PC-9 (cell line): ENCODE measurements around the gene SYCE1. TPM values are rescaled to one million over a fixed set of nuclear protein-coding genes. Genes with fewer than 3 reads are reported as not detected.
"Not testable (repeated sequence)": the region's sequence is repeated elsewhere in the genome, so short reads cannot be mapped to it uniquely, and the experiment has no call there.

Source experiments
- BruUV-seq: library from RNA; stranded (reverse); fragments of 400-500 nt; replicated peaks from 2 replicates; lab custom pipeline; 2021; lab: Mats Ljungman, UMichigan
- CTCF ChIA-PET: fragments of 300-600 bp; sonication (Branson Sonifier 250); formaldehyde crosslinking; loops from one replicate; lab custom pipeline; 2022; ENCODE audit warnings: antibody characterized with exemption; lab: Charles Lee
- POLR2A ChIA-PET: fragments of 300-600 bp; sonication (Branson Sonifier 250); formaldehyde crosslinking; loops from one replicate; lab custom pipeline; 2022; ENCODE audit warnings: antibody characterized with exemption; ENCODE audit not compliant: unreplicated experiment; lab: Charles Lee
- DNase-seq, 2 experiments: peaks; one replicate each; pipeline versions ENCODE4 v3.0.0 to v3.0.0-alpha.2; 2015 to 2022; ENCODE audit warnings: mixed read lengths in 1 of 2
- H2AFZ ChIP-seq: fragments of 200-600 bp; sonication (generic); 2 replicates; pipeline ENCODE4 v1.8.1; 2017; ENCODE audit warnings: antibody characterized with exemption
- H3F3A ChIP-seq: fragments of 200-600 bp; sonication (generic); 2 replicates; pipeline ENCODE4 v1.8.1; 2017; ENCODE audit warnings: antibody characterized with exemption, mild to moderate bottlenecking, low read depth; ENCODE audit not compliant: insufficient read depth
- H3K27ac ChIP-seq: fragments of 200-600 bp; sonication (generic); 2 replicates; pipeline ENCODE4 v1.6.1; 2016; ENCODE audit warnings: mixed run types
- H3K27me3 ChIP-seq: fragments of 200-600 bp; sonication (generic); 2 replicates; pipeline ENCODE4 v1.6.1; 2016; ENCODE audit warnings: low read depth, mixed run types; ENCODE audit not compliant: insufficient read depth
- H3K36me3 ChIP-seq: fragments of 200-600 bp; sonication (generic); 2 replicates; pipeline ENCODE4 v1.6.1; 2016; ENCODE audit warnings: low read depth, mixed run types
- H3K4me1 ChIP-seq: fragments of 200-600 bp; sonication (generic); replicated peaks from 2 replicates; pipeline ENCODE4 v1.6.1; 2016; ENCODE audit warnings: mixed run types; ENCODE audit not compliant: insufficient read depth
- H3K4me2 ChIP-seq: fragments of 200-600 bp; sonication (generic); 2 replicates; pipeline ENCODE4 v1.6.1; 2017; ENCODE audit warnings: mixed run types
- H3K4me3 ChIP-seq: fragments of 200-600 bp; sonication (generic); 2 replicates; pipeline ENCODE4 v1.6.1; 2016; ENCODE audit warnings: mixed run types
- H3K79me2 ChIP-seq: fragments of 200-600 bp; sonication (generic); 2 replicates; pipeline ENCODE4 v1.6.1; 2017; ENCODE audit warnings: low read depth, mixed run types
- H3K9me2 ChIP-seq: fragments of 200-600 bp; sonication (generic); 2 replicates; pipeline ENCODE4 v1.8.1; 2017; ENCODE audit warnings: mild to moderate bottlenecking; ENCODE audit not compliant: insufficient read depth
- H3K9me3 ChIP-seq: fragments of 200-600 bp; sonication (generic); 2 replicates; pipeline ENCODE4 v1.8.1; 2016; ENCODE audit warnings: low read depth; ENCODE audit not compliant: insufficient read depth
- H4K20me1 ChIP-seq: fragments of 200-600 bp; sonication (generic); 2 replicates; pipeline ENCODE4 v1.8.1; 2017; ENCODE audit not compliant: insufficient read depth
- CTCF ChIP-seq: fragments of 200-600 bp; sonication (generic); conservative IDR thresholded peaks from 2 replicates; pipeline ENCODE4 v1.6.1; 2017; ENCODE audit warnings: mixed run types, antibody characterized with exemption, mild to moderate bottlenecking, moderate library complexity
- EZH2 ChIP-seq: fragments of 200-600 bp; sonication (generic); IDR thresholded peaks from 2 replicates; pipeline ENCODE4 v1.8.0; 2017; ENCODE audit warnings: antibody characterized with exemption, low read depth
- intact Hi-C: fragments of 100-400 bp; cut with micrococcal nuclease; formaldehyde crosslinking; loops from one replicate; pipeline ENCODE4 v1.10.0; 2022; ENCODE audit not compliant: unreplicated experiment
- total RNA-seq: library from RNA; stranded (reverse); gene quantifications from 2 replicates; pipeline ENCODE4 v1.2.3, GENCODE V29; 2021

Gene SYCE1
- total RNA-seq, 1 experiment from 2014 or later, result not detected

GRCh38 chr10:133592716-133593115 lies 27.3 kb upstream of the SYCE1 start:
- no peaks in the 10 kb centered on the region for H3K79me2 ChIP-seq
- DNase-seq, result no peak
- no peaks in the 10 kb centered on the region for H3K9me3 ChIP-seq
- H3K4me2 ChIP-seq, result no peak overlapping the region
- ChIA-PET POLR2A (no interaction called here), CTCF (no interaction called here)
- no peaks in the 10 kb centered on the region for H3K4me1 ChIP-seq
- H4K20me1 ChIP-seq, result no peaks in the 10 kb centered on the region
- H3K4me3 ChIP-seq, result no peak overlapping the region
- H3F3A ChIP-seq, result no peaks in the 10 kb centered on the region
- intact Hi-C loops, result no loop called here
- H3K27me3 ChIP-seq, result peaks cover 42% of the 10 kb centered on the region
- no peak overlapping the region for H2AFZ ChIP-seq
- BruUV-seq, result no TSS peak
- no peak for TF ChIP-seq EZH2
- H3K9me2 ChIP-seq, result no peaks in the 10 kb centered on the region
- H3K27ac ChIP-seq, result no peak overlapping the region
- no peaks in the 10 kb centered on the region for H3K36me3 ChIP-seq

- Histone ChIP-seq H3K79me2 (no peaks in the 10 kb centered on the region), H3K4me2 (no peak overlapping the region), H3K9me2 (no peaks in the 10 kb centered on the region), H3F3A (no peaks in the 10 kb centered on the region), H3K4me1 (no peaks in the 10 kb centered on the region), H3K27ac (no peak overlapping the region), H3K27me3 (peaks cover 37% of the 10 kb centered on the region), H3K9me3 (no peaks in the 10 kb centered on the region), H4K20me1 (no peaks in the 10 kb centered on the region), H2AFZ (no peak overlapping the region), H3K4me3 (no peak overlapping the region), H3K36me3 (no peaks in the 10 kb centered on the region)
- no peak for DNase-seq
- BruUV-seq, result no TSS peak
- no peak for TF ChIP-seq EZH2
- no peak for TF ChIP-seq CTCF
- CTCF ChIA-PET, result no interaction called here
- POLR2A ChIA-PET, result no interaction called here
- intact Hi-C loops, result no loop called here
Observed at GRCh38 chr10:133590970-133591359, 25.6 kb upstream of the SYCE1 start.

- Histone ChIP-seq H2AFZ (no peak overlapping the region), H3F3A (no peaks in the 10 kb centered on the region), H4K20me1 (no peaks in the 10 kb centered on the region), H3K79me2 (no peaks in the 10 kb centered on the region), H3K4me3 (no peak overlapping the region), H3K4me2 (no peak overlapping the region), H3K27ac (no peak overlapping the region), H3K9me3 (no peaks in the 10 kb centered on the region), H3K27me3 (peaks cover 37% of the 10 kb centered on the region), H3K36me3 (no peaks in the 10 kb centered on the region), H3K9me2 (no peaks in the 10 kb centered on the region), H3K4me1 (no peaks in the 10 kb centered on the region)
- TF ChIP-seq CTCF (no peak), EZH2 (no peak)
- BruUV-seq, result no TSS peak
- no peak for DNase-seq
- POLR2A ChIA-PET, result no interaction called here
- intact Hi-C loops, result no loop called here
- CTCF ChIA-PET, result no interaction called here
Observed at GRCh38 chr10:133590226-133590969, 25.0 kb upstream of the SYCE1 start.

- H3K4me1 ChIP-seq, H4K20me1 ChIP-seq, H3K4me3 ChIP-seq, H3K79me2 ChIP-seq, H2AFZ ChIP-seq, H3K9me2 ChIP-seq, CTCF ChIA-PET, POLR2A ChIA-PET, H3F3A ChIP-seq, DNase-seq, H3K27me3 ChIP-seq, BruUV-seq, H3K9me3 ChIP-seq, H3K4me2 ChIP-seq, H3K27ac ChIP-seq, intact Hi-C loops, H3K36me3 ChIP-seq: not testable (repeated sequence)
Observed at GRCh38 chr10:133577037-133577436, 11.7 kb upstream of the SYCE1 start.

GRCh38 chr10:133573460-133573859 lies 8.1 kb upstream of the SYCE1 start:
- BruUV-seq, CTCF ChIA-PET, H3K9me2 ChIP-seq, intact Hi-C loops, H3K4me1 ChIP-seq, H3K4me3 ChIP-seq, H4K20me1 ChIP-seq, H3K79me2 ChIP-seq, POLR2A ChIA-PET, H3K27ac ChIP-seq, H3K4me2 ChIP-seq, H2AFZ ChIP-seq, DNase-seq, H3K27me3 ChIP-seq, H3K36me3 ChIP-seq, H3K9me3 ChIP-seq, H3F3A ChIP-seq: not testable (repeated sequence)

GRCh38 chr10:133572055-133572454 lies 6.7 kb upstream of the SYCE1 start:
- H3K9me2 ChIP-seq, H3K79me2 ChIP-seq, BruUV-seq, H4K20me1 ChIP-seq, DNase-seq, H3F3A ChIP-seq, CTCF ChIA-PET, H3K4me3 ChIP-seq, intact Hi-C loops, H2AFZ ChIP-seq, H3K9me3 ChIP-seq, H3K4me1 ChIP-seq, H3K4me2 ChIP-seq, H3K27me3 ChIP-seq, H3K36me3 ChIP-seq, H3K27ac ChIP-seq, POLR2A ChIA-PET: not testable (repeated sequence)
